ENCODE results near the gene KIF26B. TPM values are rescaled to one million over a fixed set of nuclear protein-coding genes. Genes with fewer than 3 reads are reported as not detected.

The KIF26B gene
- total and polyA plus RNA-seq, 2 of the 4 experiments (the other 2 are of a cell fraction) = 0.53 to 0.54 TPM

DNA sequence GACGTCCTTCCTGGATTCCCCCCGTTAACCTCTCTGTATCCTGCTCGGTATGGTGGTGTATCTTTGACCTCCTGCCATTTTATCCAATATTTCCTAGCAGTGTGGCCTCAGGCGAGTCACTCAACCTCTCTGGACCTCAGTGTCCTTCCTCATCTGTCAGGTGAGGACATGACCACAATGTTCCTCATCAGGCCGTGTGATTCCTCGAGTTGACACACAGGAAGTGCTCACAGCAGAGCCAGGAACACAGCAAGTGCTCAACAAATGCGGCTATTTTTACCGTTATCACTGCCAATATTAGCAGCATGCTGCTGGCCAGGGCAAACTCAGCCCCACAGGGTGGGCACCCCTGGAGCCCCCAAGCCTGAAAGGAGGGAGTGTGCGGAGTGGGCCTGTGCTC, 450.2 kb downstream of the KIF26B start:
- no peak overlapping the region for H4K5ac ChIP-seq (ENCODE audit: low read depth, low read length)
- no peak overlapping the region for H3K27ac ChIP-seq (ENCODE audit: insufficient read depth, low read length)
- H3K23ac ChIP-seq (ENCODE audit: low read depth, low read length) = no peak overlapping the region; the same call in 1 of the 2 replicates
- H3K36me3 ChIP-seq (ENCODE audit: control insufficient read depth, insufficient read depth, low read length) = peaks cover 5% of the 10 kb centered on the region; the same call in 1 of the 2 replicates
- no peaks in the 10 kb centered on the region for H3K79me1 ChIP-seq (ENCODE audit: low read depth in 1 of 2, low read length in 2 of 2)
- 65% methylated on average over 5 of the region's 9 CpGs; no CpG with 5 or more reads in 1 of the 2 experiments for WGBS, 2 experiments (ENCODE audit: extremely low coverage in 2 of 2, insufficient read length in 1 of 2)
- H2AK5ac ChIP-seq (ENCODE audit: low read depth, low read length) = peak overlapping the region; percentile 23
- peak; percentile 16 for DNase-seq
- no peaks in the 10 kb centered on the region for H3K27me3 ChIP-seq (ENCODE audit: control insufficient read depth, insufficient read depth, low read length)
- H3K9ac ChIP-seq (ENCODE audit: low read depth, low read length) = no peak overlapping the region
- H3K9me3 ChIP-seq (ENCODE audit: control insufficient read depth, insufficient read depth, low read length) = no peaks in the 10 kb centered on the region
- peak overlapping the region in 1 of 2 experiments; percentile 3; a peak in 1 of 4 replicates for H4K8ac ChIP-seq (ENCODE audit: low read depth in 2 of 2, low read length in 2 of 2)
- H3K4me1 ChIP-seq (ENCODE audit: control insufficient read depth, insufficient read depth, low read length) = peaks cover 16% of the 10 kb centered on the region
- H3K4me3 ChIP-seq (ENCODE audit: insufficient read depth, low read depth, low read length) = no peak overlapping the region
- no peaks in the 10 kb centered on the region for H4K20me1 ChIP-seq (ENCODE audit: insufficient read depth, low read length)
- no peak overlapping the region for H3K4me2 ChIP-seq (ENCODE audit: low read depth, low read length)
- H2BK15ac ChIP-seq (ENCODE audit: low read depth, low read length) = peak overlapping the region; percentile 33; the same call in 1 of the 3 replicates
- no peak overlapping the region for H3K56ac ChIP-seq (ENCODE audit: extremely low read depth, insufficient read depth, low read length)
- H3K4ac ChIP-seq (ENCODE audit: low read depth, low read length) = no peak overlapping the region
- dilution Hi-C loops (cut with HindIII; ENCODE audit: low sequenced_read_pairs, unreplicated experiment) = no loop called here
- ChIA-PET CTCF (interaction anchor here (0.6 kb wide), 1 partner anchor 213 kb away, joined by 7 read pairs; no protein-coding TSS in a partner anchor), POLR2A (ENCODE audit: unreplicated experiment) (no interaction called here)
- intact Hi-C loops (cut with micrococcal nuclease) = no loop called here
- H2BK120ac ChIP-seq (ENCODE audit: low read depth, low read length) = no peak overlapping the region
- peak overlapping the region; percentile 10 for H2AFZ ChIP-seq (replicated peaks; ENCODE audit: low read length, poor library complexity)
- no peaks in the 10 kb centered on the region; the same call in none of the 2 replicates for H3K9me1 ChIP-seq (ENCODE audit: insufficient read depth, low read length)
- H2BK20ac ChIP-seq (ENCODE audit: low read depth, low read length) = no peak overlapping the region
- BruUV-seq (replicated peaks) = no TSS peak
- peak overlapping the region; percentile 27; the same call in 1 of the 2 replicates for H3K18ac ChIP-seq (ENCODE audit: low read depth, low read length)
- H3K14ac ChIP-seq (replicated peaks; ENCODE audit: low read depth, low read length) = 0 out of 2 replicates have a peak overlapping the region, but pooled peaks have one; percentile 14
- ATAC-seq (ENCODE audit: low read depth) = no peak
- in situ Hi-C loops (cut with MboI; ENCODE audit: low sequenced_read_pairs) = no loop called here
- TF ChIP-seq SMC3 (IDR thresholded peaks at IDR 0.05; ENCODE audit: low read depth, low read length) (no peak), MAZ (IDR thresholded peaks at IDR 0.05; ENCODE audit: borderline replicate concordance, low read depth, low read length) (no peak), BHLHE40 (IDR thresholded peaks at IDR 0.05; ENCODE audit: low read depth, low read length) (no peak), POLR2A (IDR thresholded peaks at IDR 0.05; ENCODE audit: low read depth, low read length) (no peak), CHD1 (IDR thresholded peaks at IDR 0.05; ENCODE audit: low read depth, low read length) (no peak), MXI1 (IDR thresholded peaks at IDR 0.05; ENCODE audit: borderline replicate concordance, low read depth, low read length) (no peak), RAD21 (IDR thresholded peaks at IDR 0.05; ENCODE audit: low read length) (no peak), MAFK (IDR thresholded peaks at IDR 0.05; ENCODE audit: low read depth, low read length) (no peak), RCOR1 (IDR thresholded peaks at IDR 0.05; ENCODE audit: insufficient replicate concordance, low read length) (no peak), NFE2L2 (IDR thresholded peaks at IDR 0.05; ENCODE audit: low read depth, low read length) (no peak), RFX5 (IDR thresholded peaks at IDR 0.05; ENCODE audit: low read depth, low read length) (no peak), FOS (IDR thresholded peaks at IDR 0.05; ENCODE audit: low read depth, low read length) (no peak), CEBPB (IDR thresholded peaks at IDR 0.05; ENCODE audit: low read depth, low read length) (no peak)
- TF ChIP-seq, protein P1, sequence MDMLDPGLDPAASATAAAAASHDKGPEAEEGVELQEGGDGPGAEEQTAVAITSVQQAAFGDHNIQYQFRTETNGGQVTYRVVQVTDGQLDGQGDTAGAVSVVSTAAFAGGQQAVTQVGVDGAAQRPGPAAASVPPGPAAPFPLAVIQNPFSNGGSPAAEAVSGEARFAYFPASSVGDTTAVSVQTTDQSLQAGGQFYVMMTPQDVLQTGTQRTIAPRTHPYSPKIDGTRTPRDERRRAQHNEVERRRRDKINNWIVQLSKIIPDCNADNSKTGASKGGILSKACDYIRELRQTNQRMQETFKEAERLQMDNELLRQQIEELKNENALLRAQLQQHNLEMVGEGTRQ (IDR thresholded peaks at IDR 0.05; ENCODE audit: low read depth, low read length) = no peak
- TF ChIP-seq, protein P2, sequence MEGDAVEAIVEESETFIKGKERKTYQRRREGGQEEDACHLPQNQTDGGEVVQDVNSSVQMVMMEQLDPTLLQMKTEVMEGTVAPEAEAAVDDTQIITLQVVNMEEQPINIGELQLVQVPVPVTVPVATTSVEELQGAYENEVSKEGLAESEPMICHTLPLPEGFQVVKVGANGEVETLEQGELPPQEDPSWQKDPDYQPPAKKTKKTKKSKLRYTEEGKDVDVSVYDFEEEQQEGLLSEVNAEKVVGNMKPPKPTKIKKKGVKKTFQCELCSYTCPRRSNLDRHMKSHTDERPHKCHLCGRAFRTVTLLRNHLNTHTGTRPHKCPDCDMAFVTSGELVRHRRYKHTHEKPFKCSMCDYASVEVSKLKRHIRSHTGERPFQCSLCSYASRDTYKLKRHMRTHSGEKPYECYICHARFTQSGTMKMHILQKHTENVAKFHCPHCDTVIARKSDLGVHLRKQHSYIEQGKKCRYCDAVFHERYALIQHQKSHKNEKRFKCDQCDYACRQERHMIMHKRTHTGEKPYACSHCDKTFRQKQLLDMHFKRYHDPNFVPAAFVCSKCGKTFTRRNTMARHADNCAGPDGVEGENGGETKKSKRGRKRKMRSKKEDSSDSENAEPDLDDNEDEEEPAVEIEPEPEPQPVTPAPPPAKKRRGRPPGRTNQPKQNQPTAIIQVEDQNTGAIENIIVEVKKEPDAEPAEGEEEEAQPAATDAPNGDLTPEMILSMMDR (conservative IDR thresholded peaks at IDR 0.05; ENCODE audit: low read depth, low read length) = no peak
- TF ChIP-seq, protein P3, sequence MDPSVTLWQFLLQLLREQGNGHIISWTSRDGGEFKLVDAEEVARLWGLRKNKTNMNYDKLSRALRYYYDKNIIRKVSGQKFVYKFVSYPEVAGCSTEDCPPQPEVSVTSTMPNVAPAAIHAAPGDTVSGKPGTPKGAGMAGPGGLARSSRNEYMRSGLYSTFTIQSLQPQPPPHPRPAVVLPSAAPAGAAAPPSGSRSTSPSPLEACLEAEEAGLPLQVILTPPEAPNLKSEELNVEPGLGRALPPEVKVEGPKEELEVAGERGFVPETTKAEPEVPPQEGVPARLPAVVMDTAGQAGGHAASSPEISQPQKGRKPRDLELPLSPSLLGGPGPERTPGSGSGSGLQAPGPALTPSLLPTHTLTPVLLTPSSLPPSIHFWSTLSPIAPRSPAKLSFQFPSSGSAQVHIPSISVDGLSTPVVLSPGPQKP (IDR thresholded peaks at IDR 0.05; ENCODE audit: borderline replicate concordance, low read depth, low read length) = no peak
- no peak overlapping the region for H2BK5ac ChIP-seq (ENCODE audit: low read depth, low read length, poor library complexity, severe bottlenecking)
- H2AK9ac ChIP-seq (replicated peaks; ENCODE audit: low read depth, low read length, poor library complexity) = no peak overlapping the region
- peak overlapping the region; percentile 52; the same call in 1 of the 2 replicates for H4K91ac ChIP-seq (ENCODE audit: insufficient read depth, low read depth, low read length)

Data from IMR-90 (cell line).